HG03045 (cell line): ENCODE measurements around the gene SLC6A12.
"Not testable (repeated sequence)": the region's sequence is repeated elsewhere in the genome, so short reads cannot be mapped to it uniquely, and the experiment has no call there.

ENCODE experiments used
- ATAC-seq: cut with Tn5 transposase; IDR thresholded peaks from one replicate; pipeline ENCODE4 v1.9.1; 2021; ENCODE audit warnings: mild to moderate bottlenecking, moderate library complexity; ENCODE audit not compliant: unreplicated experiment

The SLC6A12 gene

DNA sequence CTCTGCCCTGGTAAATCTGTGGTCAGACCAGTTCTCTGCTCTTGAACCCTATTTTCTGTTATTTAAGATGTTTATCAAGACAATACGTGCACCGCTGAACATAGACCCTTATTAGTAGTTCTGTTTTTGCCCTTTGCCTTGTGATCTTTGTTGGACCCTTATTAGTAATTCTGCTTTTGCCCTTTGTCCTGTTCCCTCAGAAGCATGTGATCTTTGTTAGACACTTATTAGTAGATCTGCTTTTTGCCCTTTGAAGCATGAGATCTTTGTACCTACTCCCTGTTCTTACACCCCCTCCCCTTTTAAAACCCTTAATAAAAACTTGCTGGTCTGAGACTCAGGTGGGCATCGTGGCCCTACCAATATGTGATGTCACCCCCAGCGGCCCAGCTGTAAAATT lies 22.0 kb upstream of the SLC6A12 start:
- ATAC-seq, result not testable (repeated sequence)

DNA sequence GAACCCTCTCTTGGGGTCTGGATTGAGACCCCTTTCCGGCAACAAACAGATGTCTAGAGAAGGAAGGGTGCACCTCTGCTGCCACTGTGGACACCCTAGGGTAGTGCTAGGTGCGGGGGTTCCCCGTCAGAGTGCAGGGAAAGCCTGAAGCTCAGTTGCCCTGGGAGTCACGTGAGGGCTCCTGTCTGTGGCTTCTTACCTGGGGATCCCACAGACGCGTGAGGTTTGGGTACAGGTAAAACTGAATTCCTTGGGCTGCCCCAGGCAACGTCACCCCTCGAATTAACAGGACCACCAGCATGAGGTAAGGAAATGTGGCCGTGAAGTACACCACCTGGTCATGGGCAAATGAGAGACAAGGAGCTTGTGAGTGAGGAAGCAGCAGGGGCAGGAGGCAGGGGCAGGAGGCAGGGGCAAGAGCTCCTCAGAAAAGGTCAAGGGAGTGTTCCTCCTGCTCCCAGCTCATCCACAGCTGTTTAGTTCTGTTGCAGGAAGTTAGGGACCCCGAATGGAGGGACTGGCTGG lies 21.0 kb upstream of the SLC6A12 start:
- ATAC-seq, result no peak

DNA sequence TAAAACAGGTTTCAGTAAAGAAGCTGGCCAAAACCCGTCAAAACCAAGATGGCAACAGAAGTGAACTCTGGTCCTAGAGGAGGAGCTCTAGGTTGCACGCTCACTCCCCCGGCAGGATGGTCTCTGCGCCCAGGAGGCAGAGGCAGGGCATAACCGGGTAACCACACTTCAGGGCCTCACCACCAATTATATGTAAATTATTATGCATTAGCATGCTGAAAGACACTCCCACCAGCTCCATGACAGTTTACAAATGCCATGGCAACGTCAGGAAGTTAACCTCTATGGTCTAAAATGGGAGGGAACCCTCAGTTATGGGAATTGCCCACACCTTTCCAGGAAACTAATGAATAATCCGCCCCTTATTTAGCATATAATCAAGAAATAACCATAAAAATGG lies 20.1 kb upstream of the SLC6A12 start:
- no peak for ATAC-seq

DNA sequence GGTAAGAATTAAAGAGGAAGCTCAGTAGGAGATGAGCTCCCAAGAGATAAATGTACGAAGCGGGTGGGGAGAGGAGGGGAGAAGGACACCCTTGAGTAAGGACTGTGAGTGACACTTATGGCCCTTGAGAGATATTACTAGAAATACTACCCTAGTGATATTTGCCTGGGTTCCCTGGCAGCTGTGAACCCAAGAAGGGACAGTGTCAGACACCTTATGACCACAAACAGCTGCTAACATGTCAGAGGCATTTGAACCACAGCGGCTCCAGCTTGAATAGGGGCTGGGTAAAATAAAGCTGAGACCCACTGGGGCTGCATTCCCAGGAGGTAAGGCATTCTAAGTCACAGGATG lies 19.6 kb upstream of the SLC6A12 start:
- no peak for ATAC-seq

DNA sequence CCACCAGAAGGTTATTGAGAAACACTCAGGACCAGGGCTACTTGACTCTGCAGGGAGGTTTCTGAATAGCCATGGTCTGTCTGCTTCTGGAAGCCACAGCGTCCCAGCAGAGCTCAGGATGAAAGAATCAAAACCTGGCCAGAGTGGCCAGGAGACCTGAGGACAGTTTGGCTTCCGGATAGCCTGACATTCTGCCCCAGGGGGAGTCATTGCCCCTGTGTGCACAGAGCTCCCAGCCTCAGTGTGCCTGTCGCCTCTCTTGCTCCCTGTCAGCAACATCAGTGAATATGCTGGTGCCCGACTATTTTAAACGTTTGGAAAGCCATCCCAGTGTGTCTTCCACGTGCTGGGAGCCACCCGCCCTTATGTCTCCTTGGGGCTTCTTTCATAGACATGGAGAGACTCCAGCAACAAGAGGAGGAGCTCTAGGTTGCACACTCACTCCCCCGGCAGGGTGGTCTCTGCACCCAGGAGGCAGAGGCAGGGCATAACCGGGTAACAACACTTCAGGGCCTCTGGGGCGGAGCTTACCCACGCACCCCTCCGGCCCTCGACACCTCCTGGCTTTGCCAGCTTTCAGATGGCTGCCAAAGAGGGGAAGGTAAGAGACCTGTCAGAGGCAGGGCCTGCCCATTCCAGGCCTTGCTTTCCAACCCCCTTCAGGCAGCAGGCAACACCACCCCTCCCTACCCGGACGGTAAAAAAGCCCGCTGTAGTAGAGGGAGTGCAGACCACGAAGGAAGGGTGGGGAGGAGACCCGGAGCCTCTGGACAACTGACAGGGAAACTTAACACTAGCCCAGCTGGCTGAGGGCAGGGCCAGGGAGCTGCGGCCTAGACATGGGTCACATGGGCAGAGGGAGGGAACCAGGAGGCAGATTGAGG lies 19.0 kb upstream of the SLC6A12 start:
- no peak for ATAC-seq

DNA sequence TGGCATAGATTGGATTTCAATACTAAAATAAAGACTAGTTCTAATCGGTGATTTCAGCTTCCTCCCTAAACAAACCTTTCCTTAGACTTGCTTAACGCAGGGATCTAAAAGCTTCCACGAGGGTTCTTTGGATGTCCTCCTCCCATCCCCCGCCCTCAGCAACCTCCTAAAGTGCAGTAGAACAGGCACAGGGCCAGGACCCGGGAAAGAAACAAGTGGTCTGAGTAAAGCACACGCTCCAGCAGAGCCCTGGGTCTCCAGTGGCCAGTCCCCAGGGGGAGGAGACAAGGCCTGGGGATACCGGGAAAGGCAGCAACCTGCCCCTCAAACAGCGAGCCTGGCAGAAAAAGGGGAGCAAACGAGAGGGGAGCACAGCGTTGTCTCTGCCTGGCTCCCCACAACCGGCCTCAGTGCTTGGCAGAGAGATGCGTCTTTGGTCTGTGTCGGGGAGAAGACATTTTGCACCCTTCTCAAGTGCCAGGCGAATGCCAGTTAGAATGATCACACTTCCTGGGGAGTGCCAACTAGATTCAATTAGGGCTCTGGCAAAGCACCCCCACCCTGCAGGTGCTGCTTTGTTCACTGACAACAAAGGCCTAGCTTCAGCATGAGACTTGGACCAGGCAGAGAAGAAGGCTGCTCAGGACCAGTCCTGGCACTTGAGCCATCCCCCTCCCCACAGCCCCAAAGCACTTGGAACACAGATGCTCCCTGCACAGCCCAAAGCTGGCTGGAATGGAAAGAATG lies 17.1 kb upstream of the SLC6A12 start:
- no peak for ATAC-seq

DNA sequence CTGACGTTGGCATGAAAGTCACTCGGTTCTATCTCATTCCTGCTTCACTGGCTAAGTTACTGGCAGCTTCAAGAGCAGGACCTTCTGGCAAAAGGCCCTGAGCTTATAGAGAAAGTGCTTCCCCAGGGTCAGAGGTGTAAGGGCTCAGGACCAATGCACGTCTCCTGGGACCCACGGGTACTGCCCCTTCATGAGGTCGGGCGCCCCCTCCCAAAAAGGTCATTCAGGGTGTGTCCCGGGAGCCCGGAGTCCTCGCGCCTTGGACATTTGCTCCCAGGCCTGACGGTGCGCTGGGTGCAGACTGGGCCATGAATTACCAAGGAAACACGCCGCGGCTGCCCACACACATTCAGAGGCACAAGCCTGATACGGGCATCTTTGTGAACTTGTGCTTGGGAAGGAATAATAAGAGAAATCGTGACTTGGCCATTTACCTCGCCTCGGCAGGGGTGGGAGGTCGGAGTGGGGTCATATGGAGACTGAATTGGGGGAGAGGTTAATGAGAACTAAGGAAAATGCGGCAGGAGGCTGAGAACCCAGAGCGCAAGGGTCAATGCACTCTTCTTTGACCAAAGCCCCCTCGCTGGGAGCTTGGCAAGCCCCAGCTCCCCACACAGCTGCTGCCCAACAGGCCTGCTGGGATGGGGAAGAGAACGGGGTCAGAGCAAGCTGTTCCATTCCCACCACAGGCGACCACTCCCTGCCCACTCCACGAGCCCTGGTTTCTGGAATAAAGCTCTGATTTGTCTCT lies 15.7 kb upstream of the SLC6A12 start:
- ATAC-seq, result no peak

DNA sequence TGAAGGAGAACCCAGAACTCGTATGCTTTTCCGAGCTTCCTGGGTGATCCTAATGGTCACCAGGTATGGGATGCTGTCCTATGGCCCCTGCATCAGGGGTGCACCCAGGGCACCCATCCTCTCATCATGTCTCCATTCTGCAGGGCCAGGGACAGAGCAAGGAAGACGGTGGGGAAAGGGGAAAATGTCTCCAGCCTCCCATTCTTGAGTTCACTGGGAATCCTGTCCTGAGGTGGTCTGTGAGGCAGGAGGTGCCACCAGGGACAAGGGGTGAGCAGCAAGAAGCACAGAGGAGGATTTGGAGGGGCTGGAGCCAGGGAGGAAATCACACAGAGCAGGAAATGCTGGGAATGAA lies 14.9 kb upstream of the SLC6A12 start:
- no peak for ATAC-seq

DNA sequence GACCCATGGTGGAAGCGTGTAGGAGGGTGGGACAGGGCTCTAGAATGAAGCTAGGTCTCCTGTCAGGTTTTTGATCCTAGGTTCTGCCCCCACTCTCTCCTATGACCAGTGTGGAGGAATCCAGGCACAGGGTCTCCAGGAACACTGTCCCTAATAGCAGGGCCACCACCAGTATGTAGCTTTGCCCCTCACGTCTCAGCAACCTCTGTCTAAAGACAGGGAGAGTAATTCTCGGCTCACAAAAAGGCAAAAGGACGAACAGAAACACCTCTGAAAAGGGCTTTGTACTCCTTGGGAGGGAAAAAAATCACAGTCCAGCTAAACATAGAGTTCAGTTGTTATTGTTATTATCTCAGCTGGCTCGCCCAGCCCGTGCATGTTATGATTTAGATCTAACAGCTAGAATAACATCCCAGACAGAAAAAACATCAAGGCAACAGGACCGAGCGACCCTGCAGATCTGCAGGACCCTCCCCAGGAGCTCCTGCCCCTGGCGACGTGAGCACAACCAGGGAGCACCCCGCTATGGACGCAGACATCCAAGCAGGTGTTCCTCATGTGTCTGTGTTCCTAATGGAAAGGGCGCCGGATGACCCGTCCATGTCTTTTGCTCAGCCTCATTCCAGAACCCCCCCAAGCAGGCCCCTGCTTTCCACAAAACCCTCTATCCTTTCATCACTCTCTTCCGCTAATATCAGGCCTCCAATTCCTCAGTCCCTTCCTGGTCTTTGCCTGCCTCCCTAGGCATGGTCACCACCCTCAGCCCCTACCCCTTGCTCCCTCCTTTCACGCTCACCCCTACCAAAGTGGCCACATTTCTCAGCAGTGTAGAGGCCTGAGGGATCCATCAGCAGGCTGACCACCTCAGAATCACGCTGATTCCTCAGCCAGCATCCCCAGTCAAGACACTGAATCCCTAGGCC lies 14.2 kb upstream of the SLC6A12 start:
- ATAC-seq, result no peak

DNA sequence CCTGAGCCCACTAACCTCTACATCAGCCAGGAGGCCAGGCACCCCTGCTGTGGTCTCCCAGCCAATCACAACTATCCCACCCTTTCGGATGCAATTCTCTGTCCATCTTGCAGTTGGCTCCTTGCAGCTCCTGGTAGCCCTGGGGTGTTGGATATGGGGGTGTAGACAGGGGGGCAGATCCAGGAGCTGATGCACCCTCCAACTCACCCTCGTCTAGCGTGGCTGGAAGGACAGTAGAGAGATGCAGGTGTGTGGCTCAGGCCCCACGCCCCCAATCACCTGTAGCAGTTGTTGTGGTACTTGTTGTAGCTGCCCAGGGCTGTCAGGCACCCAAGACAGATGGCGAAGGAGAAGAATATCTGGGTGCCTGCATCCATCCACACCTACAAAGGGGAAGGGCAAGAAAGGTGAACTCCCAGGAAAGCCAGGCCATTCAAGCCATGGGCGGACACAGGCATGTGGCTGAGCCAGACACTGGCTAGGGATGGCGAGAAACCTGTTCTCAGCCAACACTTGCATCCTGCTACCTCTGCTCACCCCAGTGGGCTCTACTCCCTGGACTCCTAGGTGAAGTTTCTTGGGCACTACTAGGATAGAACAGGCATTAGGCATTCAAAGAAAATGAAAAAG lies 13.4 kb upstream of the SLC6A12 start:
- ATAC-seq, result no peak

DNA sequence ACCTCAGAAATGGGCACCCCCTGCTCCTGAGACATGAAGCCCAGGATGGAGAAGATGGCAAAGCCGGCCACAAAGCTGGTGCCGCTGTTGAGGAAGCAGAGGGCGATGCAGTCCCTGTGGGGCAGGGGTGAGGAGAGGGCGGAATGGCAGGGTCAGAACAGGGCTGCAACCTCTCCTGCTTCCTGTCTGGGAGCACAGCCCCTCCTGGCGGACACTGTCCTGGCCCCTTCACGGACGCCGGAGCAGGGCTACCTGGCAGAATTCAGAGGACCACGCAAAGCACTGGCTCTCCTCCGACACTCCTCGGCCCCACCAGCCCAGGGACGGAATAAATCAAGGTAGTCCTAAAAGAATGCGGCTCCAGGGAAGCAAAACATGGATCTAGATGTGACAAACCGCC lies 12.4 kb upstream of the SLC6A12 start:
- ATAC-seq, result no peak

DNA sequence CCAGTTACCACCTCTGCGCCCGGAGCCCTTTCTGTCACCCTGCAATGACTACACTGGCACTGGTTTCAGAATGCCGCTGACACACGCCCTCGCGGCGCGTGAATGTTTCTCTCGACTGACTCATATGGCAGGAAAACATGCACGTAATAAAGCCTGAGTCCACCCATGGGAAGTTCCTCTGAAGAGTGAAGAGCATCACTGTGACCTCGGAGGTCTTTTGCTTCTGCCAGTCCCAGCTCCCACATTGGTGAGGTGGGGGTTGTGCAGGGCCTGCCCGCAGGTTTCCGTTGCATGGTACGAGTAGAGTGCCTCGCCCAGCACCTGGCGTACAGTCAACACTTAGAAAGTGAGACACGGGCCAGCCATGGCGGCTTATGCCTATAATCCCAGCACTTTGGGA lies 11.1 kb upstream of the SLC6A12 start:
- no peak for ATAC-seq

DNA sequence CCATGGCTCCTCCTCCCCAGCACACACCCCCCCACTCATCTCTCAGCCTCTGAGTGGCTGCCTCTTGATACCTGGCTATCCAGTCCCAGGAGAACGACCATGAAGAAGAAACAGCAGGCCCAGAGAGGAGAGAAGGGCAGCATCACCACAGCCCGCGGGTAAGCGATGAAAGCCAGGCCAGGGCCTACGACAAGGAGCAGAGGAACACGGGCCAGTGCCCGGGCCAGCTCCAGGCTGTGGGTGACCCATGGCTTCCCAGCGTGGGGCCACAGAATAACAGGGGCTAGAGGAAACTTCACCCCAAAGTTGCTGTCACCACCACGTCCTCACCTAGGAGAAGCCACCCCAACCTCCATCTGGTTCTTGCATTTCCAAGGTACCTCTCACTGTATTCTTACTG lies 10.4 kb upstream of the SLC6A12 start:
- ATAC-seq, result no peak

DNA sequence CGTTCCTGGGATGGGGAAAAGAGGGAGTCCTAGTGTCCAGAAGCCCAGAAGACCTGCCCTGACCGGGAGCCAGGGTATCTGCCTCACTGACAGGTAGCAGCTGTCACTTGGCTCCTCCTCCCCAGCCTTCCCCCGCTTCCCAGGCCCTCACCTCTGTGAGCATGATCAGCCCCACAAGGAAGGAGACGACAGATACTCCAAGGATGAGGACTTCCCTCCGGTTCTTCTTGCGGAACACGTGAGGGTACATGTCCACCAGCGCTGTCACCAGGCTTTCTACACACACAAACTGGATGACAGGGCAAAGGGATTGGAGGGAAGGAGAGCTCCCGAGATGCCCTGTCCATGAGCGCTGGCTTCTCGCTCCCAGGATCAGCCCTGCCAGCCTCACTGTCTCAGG lies 9.9 kb upstream of the SLC6A12 start:
- ATAC-seq, result no peak

DNA sequence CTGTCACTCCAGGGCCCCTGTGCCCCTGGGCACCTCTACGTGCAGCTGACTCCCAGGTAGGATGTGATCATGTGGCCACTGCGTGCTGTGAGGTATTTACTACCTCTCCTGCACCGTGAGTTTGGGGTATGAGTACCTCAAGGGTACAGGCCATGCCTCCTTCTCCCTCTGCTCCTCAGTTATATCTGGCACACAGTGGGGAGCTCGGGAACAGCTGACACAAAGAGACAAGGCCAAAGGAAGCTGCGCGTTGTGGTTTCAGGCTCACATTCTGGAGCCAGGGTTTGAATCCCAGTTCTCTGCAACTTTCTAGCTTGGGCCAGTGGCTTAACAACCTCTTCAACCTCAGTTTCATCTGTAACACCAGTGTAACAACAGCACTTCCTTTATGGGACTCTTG lies 7.8 kb upstream of the SLC6A12 start:
- ATAC-seq, result no peak

DNA sequence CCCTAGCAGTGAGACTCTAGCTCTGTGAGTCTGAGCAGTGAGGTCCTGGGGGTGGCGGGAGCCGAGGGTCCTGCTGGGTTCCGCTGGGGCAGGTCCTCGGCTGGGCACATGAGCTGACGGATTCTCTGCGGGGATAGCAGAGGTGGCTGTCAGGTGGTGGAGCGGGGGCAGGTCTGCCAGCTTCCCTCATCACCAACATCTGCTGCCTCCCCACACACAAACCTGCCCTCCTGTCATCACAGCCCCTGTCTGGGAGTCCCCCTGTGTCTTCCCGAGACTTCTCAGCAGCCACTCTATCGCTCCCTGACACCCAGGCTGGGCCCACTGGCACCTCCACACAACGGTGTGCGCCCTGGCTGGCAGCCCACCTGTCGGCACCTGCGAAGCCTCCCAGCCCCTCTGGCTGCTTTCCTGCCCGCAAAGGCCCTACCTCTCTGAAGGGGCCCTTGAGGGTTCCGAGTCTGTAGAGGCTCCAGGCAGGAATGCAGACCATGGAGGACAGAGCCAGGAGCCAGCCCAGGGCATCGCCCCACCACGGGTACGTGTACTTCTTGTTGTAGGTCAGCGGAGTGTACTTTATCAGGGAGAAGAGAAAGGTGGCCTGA lies 7.1 kb upstream of the SLC6A12 start:
- no peak for ATAC-seq

DNA sequence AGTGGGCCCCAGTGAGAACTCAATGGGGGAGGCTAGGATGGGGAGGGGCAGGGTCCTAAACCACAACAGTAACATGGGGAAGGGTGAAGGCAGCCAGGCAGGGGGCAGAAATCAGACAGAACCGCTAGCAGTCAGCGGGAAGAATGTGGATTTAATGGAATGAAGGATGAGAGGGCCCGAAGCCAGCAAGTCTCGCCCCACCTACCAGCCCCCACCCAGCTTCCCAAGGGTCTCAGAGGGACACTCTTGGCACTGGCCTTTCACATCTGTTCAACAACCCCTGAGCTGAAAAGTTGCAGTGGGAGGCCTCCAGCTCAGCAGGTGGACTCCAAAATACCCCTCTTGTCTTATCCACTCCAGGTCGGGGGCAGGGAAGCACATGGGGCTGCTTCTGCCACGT lies 6.5 kb upstream of the SLC6A12 start:
- no peak for ATAC-seq

DNA sequence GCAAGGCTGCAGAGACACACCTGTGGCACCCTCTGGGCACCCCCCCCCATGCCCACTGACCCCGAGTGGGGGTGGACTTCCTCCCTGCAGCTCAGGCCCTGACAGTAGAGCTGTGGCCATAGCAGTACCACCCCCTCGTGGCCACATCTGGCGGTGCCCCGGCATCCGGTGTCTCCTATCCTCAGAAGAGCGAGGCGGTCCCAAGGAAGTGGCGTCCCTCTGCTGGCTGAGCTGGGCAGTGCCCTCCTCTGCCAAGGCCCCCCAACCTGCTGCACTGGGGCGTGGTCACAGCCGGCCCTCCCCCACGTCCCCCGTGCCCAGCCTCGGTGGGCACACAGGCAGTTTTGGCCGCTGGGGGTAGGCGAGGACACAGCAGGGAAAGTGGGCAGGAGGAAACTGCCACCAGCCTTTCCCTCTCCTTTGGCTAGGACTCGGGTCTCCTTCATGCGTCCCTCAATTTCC lies 6.0 kb upstream of the SLC6A12 start:
- no peak for ATAC-seq

DNA sequence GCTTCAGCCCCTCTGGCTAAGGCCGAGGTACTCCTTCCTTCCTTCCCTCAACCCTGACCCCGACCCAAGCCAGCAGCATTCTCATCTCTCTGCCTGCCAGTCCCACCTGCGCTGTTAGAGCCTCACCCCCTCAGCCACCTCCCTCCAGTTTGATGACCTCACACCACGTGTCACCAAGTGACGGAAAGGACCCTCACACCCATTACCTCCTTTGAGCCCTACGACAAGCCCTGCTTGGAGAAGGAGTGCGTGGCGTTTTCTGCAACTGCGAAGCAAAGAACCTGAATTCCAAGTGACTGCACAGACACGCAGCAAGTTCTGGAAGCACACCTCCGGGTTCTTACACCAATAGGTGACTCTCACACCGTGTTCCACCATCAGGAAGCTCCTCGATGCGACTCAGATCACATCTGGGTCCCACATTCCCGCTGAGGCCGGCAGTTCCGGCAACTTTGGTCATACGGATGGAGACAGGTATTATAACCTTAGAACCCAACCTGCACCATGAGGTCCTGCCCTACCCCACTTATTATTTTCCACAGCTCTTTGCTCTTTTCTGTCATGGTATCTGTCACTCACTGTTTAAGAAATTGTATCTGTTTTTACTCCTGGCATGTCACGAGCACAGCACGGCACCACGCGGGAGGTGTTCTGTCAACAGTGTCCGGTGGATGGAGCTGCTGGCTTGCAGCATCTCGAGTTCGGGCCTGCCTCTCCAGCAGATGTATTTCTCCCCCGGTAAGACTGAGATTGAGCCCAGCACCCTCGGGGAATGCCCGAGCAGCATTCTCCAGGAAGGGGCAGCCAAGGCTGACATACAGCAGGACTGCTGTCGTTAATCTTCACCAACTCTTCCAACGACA lies 5.0 kb upstream of the SLC6A12 start:
- ATAC-seq, result no peak
